Left lung (tissue), 10 donors: ENCODE results near the gene NME7. TPM values are rescaled to one million over a fixed set of nuclear protein-coding genes. Genes with fewer than 3 reads are reported as not detected.

ENCODE experiments used
- ATAC-seq: fragments of 200-7000 bp; cut with Tn5 transposase; one replicate; pipeline ENCODE4 v1.9.1; 2020; ENCODE audit warnings: moderate library complexity
- DNase-seq, 4 donors: peaks; one replicate each; pipeline ENCODE4 v3.0.0-alpha.2; 2013 to 2020
- H3K27ac ChIP-seq, 2 donors: fragments of 200-600 bp; sonication (generic) in 1 of 2; one replicate each; pipeline versions ENCODE4 v1.5.0 to v1.8.0; 2020 to 2021
- H3K27me3 ChIP-seq, 2 donors: fragments of 200-600 bp; sonication (generic) in 1 of 2; one replicate each; pipeline versions ENCODE4 v1.5.0 to v1.8.0; 2020 to 2021
- H3K36me3 ChIP-seq, 2 donors: fragments of 200-600 bp; sonication (generic) in 1 of 2; one replicate each; pipeline versions ENCODE4 v1.5.0 to v1.8.0; 2020 to 2021
- H3K4me1 ChIP-seq, 2 donors: fragments of 200-600 bp; one replicate each; pipeline ENCODE4 v1.8.0; 2021
- H3K4me3 ChIP-seq, 2 donors: fragments of 200-600 bp; sonication (generic) in 1 of 2; one replicate each; pipeline versions ENCODE4 v1.5.0 to v1.8.0; 2020 to 2021; ENCODE audit warnings: mild to moderate bottlenecking in 1 of 2
- H3K9me3 ChIP-seq, 2 donors: fragments of 200-600 bp; sonication (generic) in 1 of 2; one replicate each; pipeline versions ENCODE4 v1.5.0 to v1.8.0; 2020 to 2021
- intact Hi-C, 2 donors: fragments of 100-400 bp; cut with DNase I; formaldehyde crosslinking; loops; one replicate each; pipeline versions ENCODE4 v1.11.2 to v1.14.2; 2022
- polyA plus RNA-seq, 6 donors: library from polyadenylated mRNA; unstranded; fragments of 120-200 nt; gene quantifications; one replicate each; pipeline ENCODE4 v1.2.1, GENCODE V29; 2013; ENCODE audit not compliant: insufficient read length in 6 of 6
- total RNA-seq, 2 donors: library from RNA; stranded (reverse); fragmentation: NEBNext Ultra II Directional; extraction: Animal tissue kit (Norgen Biotek cat#: 25700); gene quantifications; one replicate each; pipeline ENCODE4 v1.2.1, GENCODE V29; 2021
- TF ChIP-seq, protein P1 (sequence below), 2 donors: fragments of 200-600 bp; sonication (generic) in 1 of 2; IDR thresholded peaks; one replicate each; pipeline versions ENCODE4 v1.5.0 to v1.8.0; 2021; ENCODE audit warnings: antibody characterized with exemption in 2 of 2
- donor health status: DM: no; HTN: yes; CAD: no.
- donor health status: DM: no; HTN: no; CAD: no.

NME7 gene
- total and polyA plus RNA-seq, 8 donors: 13.6 to 77.6 (median 59.3) TPM

DNA sequence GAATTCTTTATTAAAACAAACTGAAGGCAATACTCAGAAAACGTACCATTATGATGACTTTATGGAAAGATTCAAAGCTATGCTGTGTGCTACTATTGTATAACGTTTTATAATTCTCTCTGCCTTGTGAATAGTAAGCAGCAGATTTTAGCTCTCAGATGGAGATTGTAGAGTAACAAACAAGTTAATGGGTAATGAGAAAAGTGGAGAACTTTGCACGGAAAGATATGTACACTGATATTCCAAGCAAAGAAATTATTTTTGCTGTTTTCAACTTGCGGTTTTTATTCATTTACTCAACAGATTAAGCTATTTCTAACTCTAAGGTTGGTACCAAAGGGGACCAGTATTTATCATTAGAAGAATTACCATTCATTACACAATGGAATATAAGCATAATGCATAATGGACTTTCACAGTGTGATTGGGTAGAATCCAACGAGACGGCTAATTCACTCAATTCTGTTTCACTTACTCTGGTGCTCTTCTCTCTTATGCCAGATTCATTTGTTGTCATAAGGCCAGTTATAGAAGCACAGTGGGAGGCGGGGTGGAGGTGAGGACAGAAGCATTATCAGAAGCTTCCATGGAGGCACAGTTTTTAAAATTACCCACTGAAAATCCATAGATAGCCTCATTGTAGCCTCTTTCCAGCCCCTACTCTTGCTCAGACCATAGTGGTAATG, 222.5 kb downstream of the NME7 start:
- H3K36me3 ChIP-seq: no peaks in the 10 kb centered on the region
- no peak for DNase-seq
- H3K4me3 ChIP-seq: no peak overlapping the region
- TF ChIP-seq, protein P1, sequence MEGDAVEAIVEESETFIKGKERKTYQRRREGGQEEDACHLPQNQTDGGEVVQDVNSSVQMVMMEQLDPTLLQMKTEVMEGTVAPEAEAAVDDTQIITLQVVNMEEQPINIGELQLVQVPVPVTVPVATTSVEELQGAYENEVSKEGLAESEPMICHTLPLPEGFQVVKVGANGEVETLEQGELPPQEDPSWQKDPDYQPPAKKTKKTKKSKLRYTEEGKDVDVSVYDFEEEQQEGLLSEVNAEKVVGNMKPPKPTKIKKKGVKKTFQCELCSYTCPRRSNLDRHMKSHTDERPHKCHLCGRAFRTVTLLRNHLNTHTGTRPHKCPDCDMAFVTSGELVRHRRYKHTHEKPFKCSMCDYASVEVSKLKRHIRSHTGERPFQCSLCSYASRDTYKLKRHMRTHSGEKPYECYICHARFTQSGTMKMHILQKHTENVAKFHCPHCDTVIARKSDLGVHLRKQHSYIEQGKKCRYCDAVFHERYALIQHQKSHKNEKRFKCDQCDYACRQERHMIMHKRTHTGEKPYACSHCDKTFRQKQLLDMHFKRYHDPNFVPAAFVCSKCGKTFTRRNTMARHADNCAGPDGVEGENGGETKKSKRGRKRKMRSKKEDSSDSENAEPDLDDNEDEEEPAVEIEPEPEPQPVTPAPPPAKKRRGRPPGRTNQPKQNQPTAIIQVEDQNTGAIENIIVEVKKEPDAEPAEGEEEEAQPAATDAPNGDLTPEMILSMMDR (IDR thresholded peaks at IDR 0.05): no peak
- ATAC-seq: no peak
- H3K27me3 ChIP-seq: no peaks in the 10 kb centered on the region
- H3K4me1 ChIP-seq: no peaks in the 10 kb centered on the region
- intact Hi-C loops: no loop called here
- H3K9me3 ChIP-seq: no peaks in the 10 kb centered on the region
- no peak overlapping the region for H3K27ac ChIP-seq

DNA sequence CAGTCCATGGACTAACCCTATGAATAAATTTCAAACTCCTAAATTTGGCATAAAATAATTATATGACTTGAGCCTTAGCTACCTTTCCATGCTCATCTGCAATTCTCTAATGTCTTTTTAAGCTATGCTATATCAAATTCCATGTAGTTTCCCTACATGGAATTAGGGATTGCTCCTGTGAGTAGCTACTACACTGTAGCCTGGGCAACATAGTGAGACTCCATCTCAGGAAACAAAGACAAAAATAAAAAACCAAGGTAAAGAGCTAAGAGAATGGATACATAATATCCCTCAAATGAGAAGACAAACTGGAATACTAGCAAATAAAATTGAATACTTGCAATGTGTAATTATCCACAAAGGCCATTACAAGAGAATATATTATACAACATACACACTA, 223.6 kb downstream of the NME7 start:
- no peaks in the 10 kb centered on the region for H3K36me3 ChIP-seq
- ATAC-seq: no peak
- H3K27ac ChIP-seq: no peak overlapping the region
- H3K4me3 ChIP-seq: no peak overlapping the region
- H3K4me1 ChIP-seq: no peaks in the 10 kb centered on the region
- TF ChIP-seq, protein P1 (IDR thresholded peaks at IDR 0.05): no peak
- intact Hi-C loops: no loop called here
- H3K27me3 ChIP-seq: no peaks in the 10 kb centered on the region
- no peak for DNase-seq
- H3K9me3 ChIP-seq: no peaks in the 10 kb centered on the region

DNA sequence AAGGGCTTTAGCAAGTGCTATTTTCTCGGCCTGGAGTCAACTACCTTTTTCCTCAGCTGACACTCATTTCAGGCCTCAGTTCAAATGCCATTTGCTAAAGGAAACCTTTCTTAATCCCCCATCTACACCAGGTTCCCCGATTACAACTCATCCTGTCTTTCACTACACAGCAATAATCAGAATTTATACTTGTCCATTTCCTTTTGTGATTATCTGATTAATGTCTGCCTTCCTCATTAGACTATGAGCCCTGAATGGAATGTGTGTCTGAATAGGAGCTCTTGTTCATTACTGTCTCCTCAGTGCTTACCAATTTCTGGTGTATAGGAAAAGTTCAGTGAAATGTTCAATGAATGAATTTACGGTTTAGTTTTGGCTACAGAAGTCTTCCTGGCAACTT, 224.3 kb downstream of the NME7 start:
- TF ChIP-seq, protein P1 (IDR thresholded peaks at IDR 0.05): no peak
- DNase-seq: no peak
- Histone ChIP-seq H3K27ac (no peak overlapping the region), H3K36me3 (no peaks in the 10 kb centered on the region), H3K27me3 (no peaks in the 10 kb centered on the region), H3K9me3 (no peaks in the 10 kb centered on the region), H3K4me1 (no peaks in the 10 kb centered on the region), H3K4me3 (no peak overlapping the region)
- intact Hi-C loops: no loop called here
- no peak for ATAC-seq

DNA sequence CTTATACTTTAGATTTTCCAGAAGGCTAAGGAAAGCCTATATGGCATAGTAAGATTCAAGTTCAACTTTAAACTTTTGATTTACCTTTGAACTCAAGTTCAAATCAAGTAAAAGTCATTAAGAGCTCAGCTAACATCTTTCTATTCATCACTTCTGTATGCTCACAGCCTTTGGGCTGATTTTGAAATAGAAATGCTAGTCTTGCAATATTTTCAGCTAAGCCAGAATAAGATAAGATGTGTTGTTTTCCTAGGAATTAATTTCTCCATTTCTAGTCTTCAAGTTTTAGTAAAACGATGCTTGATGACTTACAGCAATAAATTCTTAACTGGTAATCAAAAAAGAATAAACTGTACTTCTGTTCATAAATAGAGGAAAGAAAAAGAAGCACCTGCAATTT, 225.5 kb downstream of the NME7 start:
- DNase-seq (no peak), ATAC-seq (no peak)
- H3K36me3 ChIP-seq: no peaks in the 10 kb centered on the region
- H3K27ac ChIP-seq: no peak overlapping the region
- no peaks in the 10 kb centered on the region for H3K4me1 ChIP-seq
- H3K27me3 ChIP-seq: no peaks in the 10 kb centered on the region
- H3K4me3 ChIP-seq: no peak overlapping the region
- TF ChIP-seq, protein P1 (IDR thresholded peaks at IDR 0.05): no peak
- no peaks in the 10 kb centered on the region for H3K9me3 ChIP-seq
- intact Hi-C loops: no loop called here

DNA sequence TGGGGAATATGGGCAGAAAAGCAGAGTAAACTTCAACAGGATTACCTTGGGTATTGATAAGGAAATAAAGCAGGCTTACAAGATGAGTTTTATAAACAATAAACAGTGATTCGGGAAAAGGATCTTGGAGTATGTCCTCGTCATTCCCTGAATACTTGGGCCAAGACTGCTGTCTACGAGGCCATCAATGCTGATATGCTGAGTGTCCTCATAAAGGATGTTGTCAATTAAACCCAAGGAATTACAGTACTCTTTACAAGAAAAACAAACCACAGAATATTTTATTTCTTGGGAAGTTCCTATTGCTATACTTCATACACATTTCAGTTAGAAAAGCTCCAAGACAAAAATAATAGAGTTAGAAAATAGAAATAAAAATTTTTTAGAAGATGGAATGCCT, 226.2 kb downstream of the NME7 start:
- intact Hi-C loops: no loop called here
- H3K27ac ChIP-seq: no peak overlapping the region

More for the DNA sequence above, 226.2 kb downstream of the NME7 start:
- no peaks in the 10 kb centered on the region for H3K9me3 ChIP-seq
- H3K36me3 ChIP-seq: no peaks in the 10 kb centered on the region
- TF ChIP-seq, protein P1 (IDR thresholded peaks at IDR 0.05): no peak
- H3K4me3 ChIP-seq: no peak overlapping the region
- no peaks in the 10 kb centered on the region for H3K4me1 ChIP-seq
- DNase-seq (no peak), ATAC-seq (no peak)
- H3K27me3 ChIP-seq: no peaks in the 10 kb centered on the region
